KMS-11 (cell line): Measurements from ENCODE around the gene KATNAL1.
A peak's percentile ranks its signal among the peaks of the same experiment; 100 is the strongest.

Experiments used
- H2AFZ ChIP-seq: fragments of 200-600 bp; sonication (generic); 2 replicates; pipeline ENCODE4 v1.6.1; 2016; ENCODE audit warnings: antibody characterized with exemption, mixed run types, low read depth
- H3K27ac ChIP-seq: fragments of 200-600 bp; sonication (generic); 2 replicates; pipeline ENCODE4 v1.6.1; 2016; ENCODE audit warnings: mild to moderate bottlenecking, mixed run types
- H3K27me3 ChIP-seq: fragments of 200-600 bp; sonication (generic); 2 replicates; pipeline ENCODE4 v1.6.1; 2017; ENCODE audit warnings: mild to moderate bottlenecking, low read depth, mixed run types, moderate library complexity; ENCODE audit not compliant: insufficient read depth
- H3K36me3 ChIP-seq: fragments of 200-600 bp; sonication (generic); 2 replicates; pipeline ENCODE4 v1.6.1; 2017; ENCODE audit warnings: mild to moderate bottlenecking, mixed run types; ENCODE audit not compliant: insufficient read depth
- H3K4me1 ChIP-seq: fragments of 200-600 bp; sonication (generic); 2 replicates; pipeline ENCODE4 v1.6.1; 2016; ENCODE audit warnings: mild to moderate bottlenecking, low read depth, mixed run types; ENCODE audit not compliant: poor library complexity, severe bottlenecking
- H3K4me2 ChIP-seq: fragments of 200-600 bp; sonication (generic); 2 replicates; pipeline ENCODE4 v1.7.0; 2016; ENCODE audit warnings: mild to moderate bottlenecking, mixed run types
- H3K4me3 ChIP-seq: fragments of 200-600 bp; sonication (generic); IDR thresholded peaks from 2 replicates; pipeline ENCODE4 v1.6.1; 2017; ENCODE audit warnings: low read depth, low read length, mixed read lengths; ENCODE audit not compliant: insufficient read depth
- H3K79me2 ChIP-seq: fragments of 200-600 bp; sonication (generic); 2 replicates; pipeline ENCODE4 v1.6.1; 2016; ENCODE audit warnings: low read depth, mixed run types; ENCODE audit not compliant: insufficient read depth
- H3K9ac ChIP-seq: fragments of 200-600 bp; sonication (generic); 2 replicates; pipeline ENCODE4 v1.6.1; 2016; ENCODE audit warnings: mild to moderate bottlenecking, mixed run types
- H4K20me1 ChIP-seq: fragments of 200-600 bp; sonication (generic); 2 replicates; pipeline ENCODE4 v1.6.1; 2016; ENCODE audit warnings: mild to moderate bottlenecking, mixed run types; ENCODE audit not compliant: insufficient read depth
- CTCF ChIP-seq: fragments of 200-600 bp; sonication (generic); conservative IDR thresholded peaks from 2 replicates; pipeline ENCODE4 v1.6.1; 2017; ENCODE audit warnings: low read depth, mild to moderate bottlenecking, antibody characterized with exemption, low read length, moderate library complexity, mixed read lengths

The KATNAL1 gene

GRCh38 chr13:30314069-30314468 is 6.7 kb upstream of the KATNAL1 start:
- H3K9ac ChIP-seq = no peak overlapping the region
- no peaks in the 10 kb centered on the region for H3K79me2 ChIP-seq
- no peak overlapping the region for H3K4me2 ChIP-seq
- TF ChIP-seq CTCF = no peak
- H3K27me3 ChIP-seq = no peaks in the 10 kb centered on the region
- H2AFZ ChIP-seq = no peak overlapping the region
- no peaks in the 10 kb centered on the region for H3K36me3 ChIP-seq
- no peak overlapping the region for H3K4me3 ChIP-seq
- H3K4me1 ChIP-seq = no peaks in the 10 kb centered on the region
- no peak overlapping the region for H3K27ac ChIP-seq
- H4K20me1 ChIP-seq = no peaks in the 10 kb centered on the region

DNA sequence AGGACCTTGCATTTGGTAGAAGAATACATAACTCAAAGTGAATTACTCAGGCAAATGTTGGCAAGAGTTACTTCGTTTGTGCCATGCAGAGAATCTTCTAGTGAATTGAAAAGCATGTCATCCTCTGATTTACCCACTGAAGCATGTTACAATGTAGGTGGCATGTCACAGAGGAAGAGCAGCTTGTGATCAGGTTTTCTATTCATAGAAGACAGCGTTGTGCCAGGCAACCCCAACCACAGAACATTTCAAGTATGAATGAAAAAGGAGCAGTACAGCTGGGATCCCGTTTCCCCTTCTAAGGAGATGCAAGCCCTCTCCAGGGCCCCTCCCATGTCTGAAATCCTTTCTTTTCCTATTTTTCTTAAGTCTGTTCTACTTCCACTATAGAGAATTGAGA is 6.0 kb upstream of the KATNAL1 start:
- H3K27me3 ChIP-seq = no peaks in the 10 kb centered on the region
- H3K4me1 ChIP-seq = peaks cover 5% of the 10 kb centered on the region
- no peak overlapping the region for H3K27ac ChIP-seq
- H3K4me3 ChIP-seq = no peak overlapping the region
- no peak overlapping the region for H3K9ac ChIP-seq
- H3K36me3 ChIP-seq = no peaks in the 10 kb centered on the region
- no peak overlapping the region for H3K4me2 ChIP-seq
- no peaks in the 10 kb centered on the region for H4K20me1 ChIP-seq
- no peaks in the 10 kb centered on the region for H3K79me2 ChIP-seq
- no peak for TF ChIP-seq CTCF
- H2AFZ ChIP-seq = no peak overlapping the region

DNA sequence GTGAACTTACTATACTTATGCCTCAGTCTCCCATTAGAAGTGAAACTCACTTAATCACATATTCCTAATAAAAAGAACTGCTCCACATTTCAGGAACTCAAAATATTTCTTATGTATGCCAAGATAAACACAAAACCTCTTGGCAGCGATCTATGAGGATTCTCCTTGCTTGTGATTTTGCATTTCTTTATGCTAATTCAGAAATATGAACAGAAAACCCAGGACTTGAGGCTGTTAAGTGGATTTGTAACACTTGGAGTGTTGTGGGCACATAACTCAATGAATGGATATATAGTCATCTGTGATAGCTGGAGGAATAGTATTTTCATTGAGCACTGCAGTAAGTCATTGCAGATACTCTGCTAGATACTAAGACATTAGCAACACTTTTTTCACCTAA is 5.6 kb upstream of the KATNAL1 start:
- no peak overlapping the region for H2AFZ ChIP-seq
- no peaks in the 10 kb centered on the region for H3K79me2 ChIP-seq
- H3K9ac ChIP-seq = no peak overlapping the region
- TF ChIP-seq CTCF = no peak
- no peaks in the 10 kb centered on the region for H4K20me1 ChIP-seq
- H3K4me3 ChIP-seq = no peak overlapping the region
- H3K27me3 ChIP-seq = no peaks in the 10 kb centered on the region
- H3K27ac ChIP-seq = no peak overlapping the region
- no peak overlapping the region for H3K4me2 ChIP-seq
- peaks cover 9% of the 10 kb centered on the region for H3K4me1 ChIP-seq
- H3K36me3 ChIP-seq = no peaks in the 10 kb centered on the region

DNA sequence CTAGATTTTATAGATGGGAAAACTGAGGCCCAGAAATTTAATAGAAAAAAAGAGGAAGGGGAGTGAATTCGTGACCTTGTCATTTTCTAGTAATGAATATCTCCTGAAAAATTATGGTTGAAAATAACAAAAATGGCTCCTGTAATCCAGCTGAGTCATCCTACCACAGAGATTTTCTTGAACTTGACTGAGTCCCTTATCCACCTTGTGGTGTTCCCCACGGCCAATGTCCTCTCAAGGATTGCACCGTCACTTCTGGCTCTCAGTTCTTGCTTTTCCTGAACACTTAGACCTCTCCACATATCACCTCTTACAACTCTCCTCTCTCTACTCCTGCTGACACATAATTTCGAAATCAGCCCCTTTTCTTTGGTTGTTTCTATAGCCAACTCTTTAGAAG is 1.2 kb upstream of the KATNAL1 start:
- Histone ChIP-seq H3K4me1 (peaks cover 21% of the 10 kb centered on the region), H3K27ac (no peak overlapping the region), H3K4me3 (no peak overlapping the region), H2AFZ (no peak overlapping the region), H3K36me3 (no peaks in the 10 kb centered on the region), H4K20me1 (no peaks in the 10 kb centered on the region), H3K79me2 (peaks cover 12% of the 10 kb centered on the region; the same call in 1 of the 2 replicates), H3K4me2 (peak overlapping the region; percentile 63; the same call in 1 of the 2 replicates), H3K9ac (no peak overlapping the region), H3K27me3 (no peaks in the 10 kb centered on the region)
- no peak for TF ChIP-seq CTCF

- H3K9ac ChIP-seq = peak overlapping the region; percentile 82; the same call in 1 of the 2 replicates
- H3K27me3 ChIP-seq = no peaks in the 10 kb centered on the region
- TF ChIP-seq CTCF = no peak
- peak overlapping the region; percentile 63 for H3K4me2 ChIP-seq
- H4K20me1 ChIP-seq = no peaks in the 10 kb centered on the region
- no peaks in the 10 kb centered on the region for H3K36me3 ChIP-seq
- no peak overlapping the region for H3K4me3 ChIP-seq
- H3K4me1 ChIP-seq = peaks cover 21% of the 10 kb centered on the region
- peak overlapping the region; percentile 75 for H2AFZ ChIP-seq
- peaks cover 12% of the 10 kb centered on the region; the same call in 1 of the 2 replicates for H3K79me2 ChIP-seq
- no peak overlapping the region for H3K27ac ChIP-seq
Measured at GRCh38 chr13:30307971-30308290, 580 bp upstream of the KATNAL1 start.
